Activated CD4-positive, alpha-beta memory T cell treated with anti-CD3 and anti-CD28 coated beads, Interleukin-2, amount 10 ng/mL, durations not matched to agents 7 days and 5 days (primary cell): ENCODE results near the gene SMCO2. TPM values are rescaled to one million over a fixed set of nuclear protein-coding genes. Genes with fewer than 3 reads are reported as not detected.

Experiments
- CTCF ChIA-PET: fragments of 350-600 bp; sonication (Branson Sonifier 250); formaldehyde crosslinking; loops from one replicate; lab custom pipeline; 2021; ENCODE audit warnings: antibody characterized with exemption, inconsistent platforms; lab: Charles Lee
- POLR2A ChIA-PET: fragments of 350-600 bp; sonication (Branson Sonifier 250); formaldehyde crosslinking; loops from one replicate; lab custom pipeline; 2021; ENCODE audit warnings: antibody characterized with exemption; lab: Charles Lee
- DNase-seq: peaks from one replicate; pipeline ENCODE4 v3.0.0-alpha.2; 2020
- H3K27ac Mint-ChIP-seq: one replicate; pipeline ENCODE4 v1.8.0; 2021; ENCODE audit warnings: mild to moderate bottlenecking, mixed read lengths
- H3K27me3 Mint-ChIP-seq: one replicate; pipeline ENCODE4 v1.8.0; 2021; ENCODE audit warnings: mixed read lengths
- H3K36me3 Mint-ChIP-seq: one replicate; pipeline ENCODE4 v1.8.0; 2021; ENCODE audit warnings: low read depth, mixed read lengths
- H3K4me1 Mint-ChIP-seq: one replicate; pipeline ENCODE4 v1.8.0; 2021; ENCODE audit warnings: mixed read lengths
- H3K4me3 Mint-ChIP-seq: one replicate; pipeline ENCODE4 v1.8.0; 2021; ENCODE audit warnings: mild to moderate bottlenecking, mixed read lengths
- H3K9me3 Mint-ChIP-seq: one replicate; pipeline ENCODE4 v1.8.0; 2021; ENCODE audit warnings: mixed read lengths
- total RNA-seq, 2 experiments: library from RNA; stranded (reverse); gene quantifications; one replicate each; pipeline ENCODE4 v1.2.3, GENCODE V29; 2021

Gene SMCO2
- total RNA-seq, 2 experiments from 2014 or later: 0.38 to 0.60 TPM

DNA sequence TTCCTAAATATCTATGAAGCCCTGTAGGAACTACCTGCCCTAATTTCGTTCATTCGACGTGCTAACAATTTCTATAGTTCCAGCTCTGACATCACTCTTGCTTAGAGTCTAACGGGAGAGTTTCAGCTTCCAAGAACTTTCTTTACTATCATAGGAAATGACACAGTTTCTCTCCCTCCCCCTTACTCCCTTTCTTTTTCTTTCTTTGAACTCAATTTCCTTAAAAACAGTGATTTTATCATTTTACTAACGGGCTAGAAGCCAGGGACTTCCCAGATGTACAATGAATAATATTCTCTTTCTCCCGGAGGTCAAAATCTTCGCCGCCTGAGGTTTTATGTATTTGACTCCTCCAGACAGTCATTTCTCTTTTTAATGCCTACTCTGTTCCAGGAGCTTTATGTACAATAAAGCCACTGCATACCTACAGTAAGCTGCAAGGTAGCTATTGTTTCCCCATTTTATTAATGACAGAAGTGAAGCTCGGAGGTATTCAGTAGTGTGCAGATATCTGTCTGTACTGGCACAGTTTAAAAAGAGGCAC, 15.7 kb downstream of the SMCO2 start:
- Mint-ChIP-seq H3K4me3 (no peak overlapping the region), H3K9me3 (no peaks in the 10 kb centered on the region), H3K27me3 (peaks cover 10% of the 10 kb centered on the region), H3K4me1 (peaks cover 54% of the 10 kb centered on the region), H3K27ac (no peak overlapping the region), H3K36me3 (peaks cover 20% of the 10 kb centered on the region)
- ChIA-PET CTCF (interaction anchor here (1.6 kb wide), 1 partner anchor 28 kb away, joined by 4 read pairs; no protein-coding TSS in a partner anchor), POLR2A (no interaction called here)
- DNase-seq: no peak

DNA sequence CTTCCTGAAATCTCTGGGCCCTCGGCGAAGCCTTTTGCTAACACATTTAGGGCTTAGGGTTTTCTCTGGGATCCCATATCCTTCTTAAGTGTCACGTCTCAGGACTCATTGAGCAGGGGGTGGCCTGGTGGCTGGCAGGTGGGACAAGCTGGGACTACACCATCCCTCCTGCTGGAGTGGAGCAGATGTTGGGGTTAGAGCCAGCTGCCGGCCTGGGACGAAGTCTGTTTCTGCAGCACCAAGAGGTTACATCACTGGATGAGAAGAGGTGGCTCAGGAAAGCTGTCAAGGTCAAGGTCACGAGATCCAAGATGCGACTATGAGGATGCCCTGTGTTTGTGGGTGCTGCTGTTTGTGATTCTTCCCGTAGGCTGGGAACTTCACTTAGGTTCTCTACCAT, 16.3 kb downstream of the SMCO2 start:
- ChIA-PET POLR2A (no interaction called here), CTCF (no interaction called here)
- Mint-ChIP-seq H3K4me1 (peaks cover 56% of the 10 kb centered on the region), H3K36me3 (peaks cover 17% of the 10 kb centered on the region), H3K9me3 (no peaks in the 10 kb centered on the region), H3K4me3 (no peak overlapping the region), H3K27ac (no peak overlapping the region), H3K27me3 (peaks cover 12% of the 10 kb centered on the region)
- no peak for DNase-seq

DNA sequence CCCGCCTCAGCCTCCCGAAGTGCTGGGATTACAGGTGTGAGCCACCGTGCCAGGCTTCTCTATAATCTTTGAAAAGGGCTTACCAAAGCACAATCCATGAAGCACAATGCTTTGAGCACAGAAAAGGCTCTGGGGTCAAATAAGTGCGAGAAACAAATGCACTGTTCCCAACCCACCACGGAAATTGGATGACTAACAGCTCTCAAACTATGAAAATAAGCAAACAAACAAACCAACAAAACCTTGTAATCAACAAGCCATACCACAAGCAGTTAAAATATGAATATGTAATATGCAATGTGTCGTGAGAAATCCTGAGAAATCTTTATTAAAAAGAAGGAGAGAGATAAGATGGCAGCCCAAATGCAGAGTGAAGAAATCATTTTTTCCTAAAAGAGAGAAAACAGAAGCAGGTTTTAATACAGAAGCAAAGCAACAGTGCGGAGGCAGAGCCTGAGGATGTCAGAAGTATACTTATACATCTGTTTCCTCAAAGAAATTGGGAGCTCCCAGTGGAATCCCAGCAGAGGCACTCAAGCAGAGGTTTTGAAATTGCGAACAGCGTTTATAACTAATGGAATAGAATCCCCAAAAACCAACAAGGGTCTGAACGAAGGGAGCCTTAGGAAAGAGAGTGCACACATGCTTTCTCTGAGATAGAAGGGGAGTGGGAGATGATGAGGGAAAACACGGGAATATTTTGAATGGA, 17.1 kb downstream of the SMCO2 start:
- Mint-ChIP-seq H3K27ac (no peak overlapping the region), H3K36me3 (peaks cover 17% of the 10 kb centered on the region), H3K9me3 (no peaks in the 10 kb centered on the region), H3K4me1 (peaks cover 58% of the 10 kb centered on the region), H3K27me3 (peaks cover 12% of the 10 kb centered on the region), H3K4me3 (no peak overlapping the region)
- POLR2A ChIA-PET: no interaction called here
- CTCF ChIA-PET: no interaction called here
- DNase-seq: no peak

DNA sequence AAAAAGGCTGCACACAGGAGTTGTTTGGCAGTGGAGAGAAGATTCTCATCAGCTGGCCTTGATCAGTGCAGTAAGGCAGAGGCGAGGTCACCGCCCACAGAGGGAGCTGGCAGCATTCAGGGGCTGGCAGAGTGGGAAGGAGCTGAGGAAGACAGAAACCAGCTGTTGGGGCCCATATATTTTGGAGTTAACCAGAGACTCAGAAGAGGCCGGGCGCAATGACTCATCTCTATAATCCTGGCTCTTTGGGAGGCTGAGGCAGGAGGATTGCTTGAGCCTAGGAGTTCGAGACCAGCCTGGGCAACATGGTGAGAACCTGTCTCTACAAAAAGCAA, 17.7 kb downstream of the SMCO2 start:
- H3K36me3 Mint-ChIP-seq: peaks cover 17% of the 10 kb centered on the region
- no peaks in the 10 kb centered on the region for H3K9me3 Mint-ChIP-seq
- no peak for DNase-seq
- no peak overlapping the region for H3K4me3 Mint-ChIP-seq
- ChIA-PET POLR2A (no interaction called here), CTCF (no interaction called here)
- no peak overlapping the region for H3K27ac Mint-ChIP-seq
- H3K4me1 Mint-ChIP-seq: peaks cover 58% of the 10 kb centered on the region
- peaks cover 12% of the 10 kb centered on the region for H3K27me3 Mint-ChIP-seq

DNA sequence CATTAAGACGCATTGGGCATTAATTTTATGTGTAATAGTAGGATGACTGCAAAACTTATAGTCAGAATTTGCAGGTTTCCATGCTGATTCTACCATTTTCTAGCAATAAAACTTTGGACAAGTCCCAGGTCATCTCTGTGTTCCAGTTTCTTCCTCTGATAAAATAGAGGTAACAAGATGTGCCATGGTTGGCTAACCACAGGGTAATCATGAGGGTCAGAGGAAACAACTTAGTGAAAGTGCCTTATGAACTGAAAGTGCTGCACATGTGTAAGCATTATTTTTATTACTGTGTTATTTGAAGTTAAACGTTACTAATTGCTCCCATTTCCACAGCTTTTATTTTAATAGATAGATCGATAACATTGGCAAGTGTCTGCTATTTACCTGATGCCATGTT, 21.1 kb downstream of the SMCO2 start:
- Mint-ChIP-seq H3K4me3 (no peak overlapping the region), H3K27me3 (peaks cover 17% of the 10 kb centered on the region), H3K4me1 (peaks cover 37% of the 10 kb centered on the region), H3K27ac (no peak overlapping the region), H3K36me3 (peaks cover 17% of the 10 kb centered on the region), H3K9me3 (no peaks in the 10 kb centered on the region)
- ChIA-PET CTCF (no interaction called here), POLR2A (no interaction called here)
- no peak for DNase-seq

DNA sequence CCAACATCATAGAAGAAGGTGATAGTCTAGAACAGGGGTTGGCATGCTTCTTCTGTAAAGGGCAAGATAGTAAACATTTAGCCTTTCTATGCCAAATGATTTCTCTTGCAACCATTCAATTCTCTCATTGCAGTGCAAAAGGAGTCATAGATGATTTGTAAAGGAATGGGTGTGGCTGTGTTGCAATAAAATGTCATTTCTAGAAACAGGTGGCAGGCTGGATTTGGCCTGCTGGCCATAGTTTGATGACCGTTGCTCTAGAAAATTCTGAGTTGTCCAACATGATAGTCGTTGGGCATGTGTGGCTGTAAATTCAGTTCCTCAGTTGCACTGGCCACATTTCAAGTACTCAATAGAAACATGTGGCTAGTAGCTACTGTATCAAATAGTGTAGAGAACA, 21.7 kb downstream of the SMCO2 start:
- POLR2A ChIA-PET: no interaction called here
- DNase-seq: no peak
- Mint-ChIP-seq H3K9me3 (no peaks in the 10 kb centered on the region), H3K4me3 (no peak overlapping the region), H3K27ac (no peak overlapping the region), H3K4me1 (peaks cover 36% of the 10 kb centered on the region), H3K27me3 (peaks cover 19% of the 10 kb centered on the region), H3K36me3 (peaks cover 17% of the 10 kb centered on the region)
- CTCF ChIA-PET: interaction anchor here (0.7 kb wide), 1 partner anchor 34 kb away, joined by 3 read pairs; no protein-coding TSS in a partner anchor

DNA sequence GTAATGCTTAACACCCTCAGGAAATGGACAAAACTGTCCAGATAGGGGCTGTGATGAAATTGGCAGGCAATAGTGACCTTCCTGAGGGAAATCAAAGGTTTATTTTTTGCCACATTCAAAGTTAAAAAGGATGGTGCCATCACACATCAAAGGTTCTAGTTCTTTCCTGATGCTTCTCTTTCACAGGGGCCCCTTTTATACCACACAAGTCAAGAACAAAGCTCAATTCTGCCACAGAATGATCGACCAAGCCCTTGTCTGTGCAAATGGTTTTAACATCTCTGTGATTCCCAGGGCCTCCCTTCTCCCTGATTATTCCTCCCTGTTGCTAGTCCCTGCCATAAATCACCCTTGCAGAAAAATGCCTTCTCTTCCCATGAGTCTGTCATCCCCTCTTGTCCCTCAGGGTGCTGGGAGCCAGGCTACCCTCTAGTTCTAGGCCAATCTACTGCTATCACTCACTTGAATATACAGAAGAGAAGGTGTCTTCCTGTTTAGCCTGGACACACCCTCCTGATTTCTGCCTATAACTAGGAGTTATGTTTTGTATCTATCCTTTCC, 22.7 kb downstream of the SMCO2 start:
- ChIA-PET POLR2A (no interaction called here), CTCF (no interaction called here)

DNA sequence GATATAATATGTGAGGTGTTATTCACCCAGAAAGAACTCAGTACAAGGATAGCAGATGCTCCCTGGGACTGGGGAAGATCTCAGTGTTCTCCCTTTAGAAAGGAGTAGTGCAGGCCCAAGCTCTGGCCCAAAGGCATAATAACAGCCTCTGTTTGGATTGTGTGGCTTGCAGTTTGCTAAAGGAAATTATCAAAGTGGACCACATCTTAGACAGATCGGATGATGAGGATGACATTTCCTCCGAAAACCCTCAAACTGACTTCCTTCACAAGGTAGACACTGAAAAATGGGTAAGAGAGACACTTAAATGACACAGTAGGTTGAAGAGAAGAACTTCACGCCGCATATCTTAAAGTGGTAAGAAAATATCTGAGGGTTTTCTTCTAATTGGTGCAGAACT, 26.1 kb downstream of the SMCO2 start:
- POLR2A ChIA-PET: no interaction called here
- DNase-seq: no peak
- H3K27me3 Mint-ChIP-seq: peaks cover 27% of the 10 kb centered on the region
- H3K9me3 Mint-ChIP-seq: peaks cover 22% of the 10 kb centered on the region
- H3K36me3 Mint-ChIP-seq: peaks cover 18% of the 10 kb centered on the region
- H3K4me1 Mint-ChIP-seq: peaks cover 23% of the 10 kb centered on the region
- CTCF ChIA-PET: no interaction called here
- no peak overlapping the region for H3K27ac Mint-ChIP-seq
- no peak overlapping the region for H3K4me3 Mint-ChIP-seq

More for the DNA sequence above, 22.7 kb downstream of the SMCO2 start:
- H3K4me3 Mint-ChIP-seq: no peak overlapping the region
- no peak for DNase-seq
- no peak overlapping the region for H3K27ac Mint-ChIP-seq
- peaks cover 30% of the 10 kb centered on the region for H3K4me1 Mint-ChIP-seq
- H3K36me3 Mint-ChIP-seq: peaks cover 9% of the 10 kb centered on the region
- peaks cover 23% of the 10 kb centered on the region for H3K27me3 Mint-ChIP-seq
- H3K9me3 Mint-ChIP-seq: no peaks in the 10 kb centered on the region

DNA sequence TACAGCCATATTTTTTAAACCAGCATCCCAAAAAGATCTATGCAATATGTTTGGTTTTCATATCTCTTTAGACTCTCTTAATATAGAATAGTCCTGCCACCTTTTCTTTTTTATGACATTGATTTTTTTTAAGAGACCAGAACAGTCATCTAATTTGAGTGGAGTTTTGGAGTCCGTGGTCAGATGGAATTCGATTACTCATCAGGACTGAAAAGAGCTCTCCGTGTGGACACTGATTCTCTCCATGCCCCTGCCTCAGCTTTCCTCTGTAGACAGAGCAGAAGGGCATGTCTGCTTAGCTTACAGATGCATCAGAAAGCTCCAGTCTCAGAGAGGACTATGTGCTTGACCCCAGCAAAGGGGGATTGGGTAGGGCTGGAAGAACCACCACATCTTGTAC, 27.8 kb downstream of the SMCO2 start:
- H3K27me3 Mint-ChIP-seq: peaks cover 29% of the 10 kb centered on the region
- H3K36me3 Mint-ChIP-seq: peaks cover 26% of the 10 kb centered on the region
- no peak overlapping the region for H3K4me3 Mint-ChIP-seq
- H3K4me1 Mint-ChIP-seq: peaks cover 16% of the 10 kb centered on the region
- CTCF ChIA-PET: no interaction called here
- POLR2A ChIA-PET: no interaction called here
- peaks cover 29% of the 10 kb centered on the region for H3K9me3 Mint-ChIP-seq
- H3K27ac Mint-ChIP-seq: no peak overlapping the region
- DNase-seq: no peak

DNA sequence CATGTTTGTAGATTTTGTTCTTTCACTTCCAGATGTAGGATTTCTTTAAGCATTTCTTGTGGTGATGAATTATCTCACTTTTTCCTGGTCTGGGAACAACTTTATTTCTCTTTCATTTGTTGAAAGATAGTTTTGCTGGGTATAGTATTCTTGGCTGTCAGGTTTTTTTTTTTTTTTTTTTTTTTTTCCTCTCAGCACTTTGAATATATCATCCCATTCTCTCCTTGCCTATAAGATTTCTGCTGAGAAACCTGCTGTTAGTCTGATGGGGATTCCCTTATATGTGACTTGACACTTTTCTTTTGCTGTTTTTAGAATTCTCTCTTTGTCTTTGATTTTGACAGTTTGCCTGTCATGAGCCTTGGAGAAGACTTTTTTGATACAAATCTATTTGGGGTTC, 30.5 kb downstream of the SMCO2 start:
- Mint-ChIP-seq H3K9me3 (peaks cover 34% of the 10 kb centered on the region), H3K27me3 (peaks cover 25% of the 10 kb centered on the region), H3K4me3 (no peak overlapping the region), H3K27ac (no peak overlapping the region), H3K4me1 (peaks cover 11% of the 10 kb centered on the region), H3K36me3 (peaks cover 26% of the 10 kb centered on the region)
- ChIA-PET POLR2A (no interaction called here), CTCF (interaction anchor here (0.6 kb wide), 1 partner anchor 28 kb away, joined by 4 read pairs; no protein-coding TSS in a partner anchor)
- DNase-seq: no peak

DNA sequence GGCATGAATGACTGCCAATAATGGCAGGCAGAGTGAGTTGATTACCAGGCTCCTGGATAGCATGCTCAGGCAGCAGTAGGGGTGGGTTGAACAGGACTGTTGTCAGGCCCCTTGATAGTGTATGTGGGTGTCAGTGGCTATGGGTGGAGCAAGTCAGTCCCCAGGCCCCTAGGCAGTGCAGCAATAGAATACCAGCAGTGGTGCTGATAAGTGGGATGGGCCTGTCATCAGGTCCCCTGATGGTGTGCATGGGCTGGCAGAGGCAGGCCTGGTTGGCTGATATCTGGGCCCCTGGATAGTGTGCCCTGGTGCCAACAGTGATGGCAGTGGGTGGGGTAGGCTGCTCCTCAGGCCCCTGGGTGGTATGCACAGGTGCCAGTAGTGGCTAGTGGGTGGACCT, 32.4 kb downstream of the SMCO2 start:
- POLR2A ChIA-PET: no interaction called here
- no peak overlapping the region for H3K27ac Mint-ChIP-seq
- no peak overlapping the region for H3K4me3 Mint-ChIP-seq
- H3K36me3 Mint-ChIP-seq: peaks cover 26% of the 10 kb centered on the region
- no peaks in the 10 kb centered on the region for H3K4me1 Mint-ChIP-seq
- CTCF ChIA-PET: no interaction called here
- DNase-seq: no peak
- peaks cover 34% of the 10 kb centered on the region for H3K9me3 Mint-ChIP-seq
- H3K27me3 Mint-ChIP-seq: peaks cover 20% of the 10 kb centered on the region

DNA sequence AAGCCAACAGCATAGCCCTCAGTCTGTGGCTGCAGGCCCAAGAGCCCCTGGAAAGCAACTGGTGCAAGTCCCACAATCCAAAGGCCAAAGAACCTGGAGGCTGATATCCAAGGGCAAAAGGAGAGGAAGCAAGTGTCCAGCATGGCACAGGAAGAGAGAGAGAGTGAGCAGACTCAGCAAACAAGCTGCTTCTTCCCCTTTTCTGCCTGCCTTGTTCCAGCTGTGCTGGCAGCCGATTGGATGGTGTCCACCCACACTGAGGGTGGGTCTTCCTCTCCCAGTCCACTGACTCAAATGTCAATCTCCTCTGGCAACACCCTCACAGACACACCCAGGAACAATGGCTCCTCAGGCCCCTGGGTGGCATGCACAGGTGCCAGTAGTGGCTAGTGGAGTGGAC, 33.5 kb downstream of the SMCO2 start:
- Mint-ChIP-seq H3K27ac (no peak overlapping the region), H3K4me1 (no peaks in the 10 kb centered on the region), H3K36me3 (peaks cover 26% of the 10 kb centered on the region), H3K4me3 (no peak overlapping the region), H3K9me3 (peaks cover 34% of the 10 kb centered on the region), H3K27me3 (peaks cover 20% of the 10 kb centered on the region)
- CTCF ChIA-PET: no interaction called here
- DNase-seq: no peak
- POLR2A ChIA-PET: no interaction called here

DNA sequence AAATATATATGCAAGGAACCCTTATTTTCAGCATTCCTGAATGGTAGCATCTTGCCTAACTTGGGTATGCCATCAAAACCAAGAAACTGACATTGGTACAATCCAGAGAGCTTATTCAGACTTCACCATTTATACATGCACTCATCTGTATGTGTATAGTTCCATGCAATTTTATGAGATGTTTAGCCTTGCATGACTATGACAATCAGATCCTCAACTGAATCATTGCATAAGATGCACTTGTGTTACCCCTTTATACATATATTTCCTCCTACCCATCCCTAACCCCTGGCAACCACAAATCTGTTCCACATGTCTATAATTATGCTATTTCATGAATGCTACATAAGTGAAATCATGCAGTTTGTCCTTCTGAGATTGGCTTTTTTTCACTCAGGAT, 40.4 kb downstream of the SMCO2 start:
- Mint-ChIP-seq H3K36me3 (peaks cover 2% of the 10 kb centered on the region), H3K9me3 (no peaks in the 10 kb centered on the region), H3K4me1 (no peaks in the 10 kb centered on the region), H3K4me3 (no peak overlapping the region), H3K27me3 (peaks cover 20% of the 10 kb centered on the region), H3K27ac (no peak overlapping the region)
- ChIA-PET CTCF (no interaction called here), POLR2A (no interaction called here)
- no peak for DNase-seq

DNA sequence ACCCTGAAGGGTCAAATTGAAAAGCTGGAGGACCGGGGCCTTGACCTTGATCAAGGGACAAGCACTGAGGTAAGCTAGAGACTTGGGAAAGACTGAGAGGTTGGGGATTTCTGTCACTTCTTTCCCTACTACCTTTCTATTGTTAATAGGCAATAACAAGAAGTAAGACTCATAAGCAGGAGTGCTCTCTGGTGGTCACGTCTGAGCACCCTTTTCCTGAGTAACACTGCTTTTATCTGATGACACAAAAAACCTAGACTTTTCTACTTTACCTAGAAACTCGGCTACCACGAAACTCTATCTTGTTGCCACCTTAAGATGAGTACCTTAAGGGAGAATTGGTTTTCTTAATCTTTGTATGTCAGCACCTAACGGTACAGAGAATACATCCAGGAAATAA, 41.9 kb downstream of the SMCO2 start:
- CTCF ChIA-PET: no interaction called here
- Mint-ChIP-seq H3K9me3 (no peaks in the 10 kb centered on the region), H3K27me3 (peaks cover 29% of the 10 kb centered on the region), H3K4me3 (no peak overlapping the region), H3K27ac (no peak overlapping the region), H3K4me1 (no peaks in the 10 kb centered on the region), H3K36me3 (peaks cover 2% of the 10 kb centered on the region)
- POLR2A ChIA-PET: no interaction called here
- DNase-seq: no peak
